Left cardiac atrium (tissue), 4 donors: ENCODE results near the gene TNFSF18. TPM values are rescaled to one million over a fixed set of nuclear protein-coding genes. Genes with fewer than 3 reads are reported as not detected.
"Not testable (repeated sequence)": the region's sequence is repeated elsewhere in the genome, so short reads cannot be mapped to it uniquely, and the experiment has no call there.

Source experiments
- ATAC-seq, 2 donors: fragments of 200-7000 bp; cut with Tn5 transposase; one replicate each; pipeline ENCODE4 v1.9.1; 2020; ENCODE audit warnings: mild to moderate bottlenecking in 2 of 2, moderate library complexity in 2 of 2
- DNase-seq: peaks from one replicate; pipeline ENCODE4 v3.0.0-alpha.2; 2020
- intact Hi-C, 2 donors: fragments of 100-400 bp; cut with DNase I; formaldehyde crosslinking; loops; one replicate each; pipeline versions ENCODE4 v1.14.1 to v1.15.1; 2022 to 2023
- long read RNA-seq: library from polyadenylated mRNA; unstranded; transcript quantifications from one replicate; pipeline ENCODE4 v2.0.0, GENCODE V29; 2021
- total RNA-seq, 2 donors: library from RNA; stranded (reverse); fragmentation: NEBNext Ultra II Directional; extraction: Animal tissue kit (Norgen Biotek cat#: 25700); gene quantifications; one replicate each; pipeline ENCODE4 v1.2.1, GENCODE V29; 2021
- donor health status: DM: no; HTN: yes; CAD: no.
- donor health status: DM: no; HTN: yes; CAD: no; lungs with severe emphysema.
- donor health status: DM: yes; HTN: yes; CAD: no.
- donor health status: Dilated cardiomyopathy.

Gene TNFSF18
- under 1 TPM in 1 of 2 donors, not detected in 1; 0.15 TPM for total RNA-seq
- long read RNA-seq: 0 reads

GRCh38 chr1:173050865-173051264 is at the start of gene TNFSF18:
TNFSF18 (minus strand) TSS chr1:173050941; CDS start chr1:173050896, 45 bp downstream.
- intact Hi-C loops: no loop called here
- ATAC-seq (peak; percentile 34 to 74), DNase-seq (no peak)

GRCh38 chr1:173099166-173099565 is 48.4 kb upstream of the TNFSF18 start:
- ATAC-seq (no peak), DNase-seq (no peak)
- intact Hi-C loops: no loop called here

GRCh38 chr1:173098117-173098516 is 47.4 kb upstream of the TNFSF18 start:
- ATAC-seq (no peak), DNase-seq (no peak)
- intact Hi-C loops: no loop called here

DNA sequence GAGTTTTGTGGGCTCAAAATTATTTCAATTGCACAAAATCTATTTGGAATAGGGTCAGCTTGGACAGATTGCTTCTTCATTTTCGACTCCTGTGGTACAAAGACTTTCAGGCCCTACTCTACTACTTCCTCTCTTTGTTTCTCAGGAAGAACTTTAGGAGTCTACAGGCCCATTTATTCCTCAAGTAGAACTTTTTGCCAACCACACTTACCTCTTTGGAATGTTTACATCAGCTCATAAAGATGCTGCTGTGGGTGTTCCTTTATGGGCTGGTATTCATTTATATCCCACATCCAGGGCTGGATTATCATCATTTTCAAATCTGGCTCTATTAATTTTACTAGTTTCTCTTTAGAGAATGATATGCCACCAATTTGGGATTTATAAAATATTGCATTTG is 46.3 kb upstream of the TNFSF18 start:
- intact Hi-C loops: no loop called here
- DNase-seq (no peak), ATAC-seq (no peak)

DNA sequence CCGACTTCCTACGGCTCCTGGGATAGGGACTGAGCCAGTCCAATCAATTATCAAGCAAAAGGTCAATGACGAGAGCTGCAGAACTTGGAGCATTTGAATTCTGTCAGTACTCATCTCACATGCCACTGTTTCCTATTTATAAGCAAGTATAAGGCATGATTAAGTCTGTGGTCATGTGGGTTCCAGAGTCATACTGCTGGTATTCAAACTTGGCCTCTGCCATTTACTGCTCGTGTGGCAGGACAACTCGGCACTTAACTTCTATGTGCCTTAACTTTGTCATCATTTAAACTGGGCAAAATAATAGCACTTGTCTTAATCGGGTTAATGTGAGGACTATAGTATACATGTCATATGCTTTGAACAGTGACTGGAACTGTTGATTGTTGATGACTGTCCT is 44.9 kb upstream of the TNFSF18 start:
- intact Hi-C loops: no loop called here
- peak in 1 of 2 donors; percentile 53 for ATAC-seq
- no peak for DNase-seq

- intact Hi-C loops: no loop called here
- no peak for ATAC-seq
- no peak for DNase-seq
Measured at GRCh38 chr1:173094541-173094940, 43.8 kb upstream of the TNFSF18 start.

DNA sequence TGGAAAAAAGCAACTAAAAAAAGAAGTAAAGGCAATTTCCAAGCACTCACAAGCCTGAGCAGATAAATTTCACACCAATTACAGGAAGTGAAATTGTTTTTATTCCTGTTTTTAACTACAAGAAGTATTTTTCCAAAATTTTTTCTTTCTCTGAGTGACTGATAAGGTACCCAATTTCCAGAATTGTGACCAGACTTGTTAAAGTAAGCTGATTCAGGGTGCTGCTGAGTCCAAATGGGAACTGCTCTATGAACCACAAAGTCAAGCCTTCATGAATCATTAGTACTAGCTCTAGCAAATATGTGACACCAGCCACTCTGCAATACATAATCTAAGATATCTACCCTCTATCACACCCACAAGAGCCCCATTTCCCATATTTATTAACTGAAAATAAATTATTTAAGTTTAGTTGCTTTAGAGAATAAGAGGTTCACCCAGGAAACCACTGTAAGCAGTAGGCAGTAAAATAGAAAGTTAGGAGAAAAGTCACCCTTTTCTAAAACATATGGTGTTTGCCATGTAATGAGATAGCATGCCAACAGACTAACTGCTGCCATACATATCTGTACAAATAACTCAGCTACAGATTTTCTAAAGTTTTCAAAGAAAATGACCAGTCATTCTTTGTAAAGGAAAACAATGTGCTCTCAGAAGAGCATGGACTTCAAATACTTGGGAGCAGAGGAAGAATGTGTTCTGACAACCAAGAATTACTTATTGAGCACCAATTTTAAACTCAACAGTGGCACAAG is 43.1 kb upstream of the TNFSF18 start:
- ATAC-seq (no peak), DNase-seq (no peak)
- intact Hi-C loops: no loop called here

- no peak for ATAC-seq
- no peak for DNase-seq
- intact Hi-C loops: no loop called here
Measured at GRCh38 chr1:173084292-173084691, 33.6 kb upstream of the TNFSF18 start.

DNA sequence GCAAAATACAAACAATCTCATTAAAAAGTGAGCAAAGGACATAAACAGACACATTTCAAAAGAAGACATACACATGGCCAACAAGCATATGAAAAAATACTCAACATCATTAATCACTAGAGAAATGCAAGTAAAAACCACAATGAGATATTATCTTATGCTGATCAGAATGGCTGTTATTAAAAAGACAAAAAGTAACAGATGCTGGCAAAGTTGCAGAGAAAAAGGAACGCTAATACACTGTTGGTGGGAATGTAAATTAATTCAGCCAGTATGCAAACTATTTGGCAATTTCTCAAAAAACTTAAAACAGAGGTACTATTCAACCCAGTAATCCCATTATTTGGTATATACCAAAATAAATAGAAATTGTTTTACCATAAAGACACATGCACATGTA is 32.2 kb upstream of the TNFSF18 start:
- intact Hi-C loops: no loop called here
- ATAC-seq: no peak
- no peak for DNase-seq

DNA sequence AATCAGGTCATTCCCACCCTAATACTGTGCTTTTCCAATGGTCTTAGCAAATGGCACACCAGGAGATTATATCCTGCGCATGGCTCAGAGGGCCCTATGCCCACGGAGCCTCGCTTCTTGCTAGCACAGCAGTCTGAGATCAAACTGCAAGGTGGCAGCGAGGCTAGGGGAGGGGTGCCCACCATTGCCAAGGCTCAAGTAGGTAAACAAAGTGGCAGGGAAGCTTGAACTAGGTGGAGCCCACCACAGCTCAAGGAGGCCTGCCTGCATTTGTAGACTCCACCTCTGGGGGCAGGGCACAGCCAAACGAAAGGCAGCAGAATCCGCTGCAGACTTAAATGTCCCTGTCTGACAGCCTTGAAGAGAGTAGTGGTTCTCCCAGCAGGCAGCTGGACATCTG is 23.5 kb upstream of the TNFSF18 start:
- intact Hi-C loops, ATAC-seq: not testable (repeated sequence)

DNA sequence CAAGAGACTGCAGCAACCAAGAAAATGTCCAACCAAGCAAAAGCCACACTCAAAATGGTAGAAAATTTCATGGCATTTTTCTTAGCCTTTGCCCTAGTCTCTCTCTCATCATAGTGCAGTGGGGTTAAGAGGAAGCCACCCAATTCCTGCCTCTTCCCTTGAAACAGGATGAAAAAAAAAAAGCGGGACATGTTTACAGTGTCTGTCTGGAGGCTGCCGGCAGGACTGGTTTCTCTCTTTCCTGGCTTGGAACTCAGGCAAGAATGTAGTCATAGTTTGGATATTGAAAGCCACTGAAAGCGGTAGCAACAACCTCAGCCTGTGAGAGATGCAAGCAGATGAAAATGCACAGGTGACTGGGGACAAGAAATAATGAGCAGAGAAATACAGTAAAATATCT is 13.3 kb upstream of the TNFSF18 start:
- no peak for DNase-seq
- no peak for ATAC-seq
- intact Hi-C loops: no loop called here

More for the DNA sequence above, 23.5 kb upstream of the TNFSF18 start:
- not testable (repeated sequence) for DNase-seq

DNA sequence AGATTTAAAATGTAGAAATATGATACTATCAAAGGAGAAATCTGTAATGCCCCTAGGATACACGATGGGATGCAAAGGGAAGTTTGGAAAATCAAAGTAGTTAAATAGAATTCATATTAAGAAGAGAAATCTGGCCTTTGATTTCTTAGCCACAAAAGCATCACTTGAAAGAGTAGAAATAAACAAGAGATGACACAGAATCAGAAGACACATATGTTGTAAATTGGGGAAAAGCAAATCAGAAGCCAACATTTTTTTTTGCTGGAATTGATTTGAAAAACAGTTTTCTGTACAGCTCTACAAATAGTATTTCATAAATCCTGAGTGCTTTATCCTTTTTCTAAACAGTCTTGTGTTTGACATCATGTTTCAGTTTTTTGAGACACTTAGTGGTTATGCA is 12.4 kb upstream of the TNFSF18 start:
- intact Hi-C loops: no loop called here
- DNase-seq: no peak
- ATAC-seq: no peak

GRCh38 chr1:173062150-173062938 is 11.6 kb upstream of the TNFSF18 start:
- DNase-seq: no peak
- ATAC-seq: peak in 1 of 2 donors; percentile 60
- intact Hi-C loops: no loop called here

- ATAC-seq (no peak), DNase-seq (no peak)
- intact Hi-C loops: no loop called here
Measured at GRCh38 chr1:173058556-173058955, 7.8 kb upstream of the TNFSF18 start.

- DNase-seq (no peak), ATAC-seq (no peak)
- intact Hi-C loops: no loop called here
Measured at GRCh38 chr1:173057984-173058383, 7.2 kb upstream of the TNFSF18 start.

- intact Hi-C loops: no loop called here
- ATAC-seq: no peak
- no peak for DNase-seq
Measured at GRCh38 chr1:173056365-173056764, 5.6 kb upstream of the TNFSF18 start.

DNA sequence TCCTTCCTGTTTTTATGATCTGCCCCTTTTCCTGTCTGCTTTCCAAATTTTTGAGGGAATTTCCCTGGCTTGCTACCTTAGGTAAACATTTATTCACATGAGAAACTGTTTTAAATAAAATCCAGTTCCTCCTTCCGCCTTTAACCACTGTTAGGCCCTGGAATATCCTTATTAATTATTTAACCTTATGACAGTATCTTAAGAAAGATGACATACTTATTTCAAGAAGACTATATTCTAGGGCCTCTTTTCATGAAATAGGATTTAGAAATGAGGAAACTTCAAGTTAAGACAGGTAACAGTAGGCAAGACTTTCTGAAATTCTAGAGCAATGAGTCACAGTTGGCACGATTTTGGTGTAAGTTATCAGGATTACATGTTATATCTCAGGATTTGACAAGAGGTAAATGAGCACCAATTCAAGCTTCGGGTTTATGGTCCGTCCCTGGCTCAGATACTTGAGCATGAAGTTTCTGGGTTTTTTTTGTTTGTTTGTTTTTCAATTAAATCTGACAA is 2.0 kb upstream of the TNFSF18 start:
- intact Hi-C loops: no loop called here

DNA sequence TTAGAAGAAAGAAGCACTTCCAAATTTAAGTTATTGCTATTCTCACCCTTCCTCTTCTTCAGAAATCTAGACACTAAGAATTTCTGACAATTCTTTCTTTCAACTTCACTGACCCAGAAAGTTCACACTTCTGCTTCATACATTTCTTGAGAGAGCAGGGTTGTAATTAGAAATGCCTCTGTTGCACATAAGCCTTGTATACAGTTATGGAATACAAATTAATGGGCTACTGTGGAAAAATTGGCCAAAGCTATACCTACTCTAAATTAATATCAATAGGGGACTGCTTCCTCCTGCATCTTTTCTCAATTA is 1.5 kb downstream of the TNFSF18 start:
- no peak for ATAC-seq
- DNase-seq: no peak
- intact Hi-C loops: no loop called here

More for the DNA sequence above, 2.0 kb upstream of the TNFSF18 start:
- ATAC-seq (peak in 1 of 2 donors; percentile 54), DNase-seq (no peak)

GRCh38 chr1:173048621-173049321 is 2.0 kb downstream of the TNFSF18 start:
- intact Hi-C loops: no loop called here
- ATAC-seq: no peak
- DNase-seq: no peak

- intact Hi-C loops: no loop called here
- ATAC-seq (no peak), DNase-seq (no peak)
Measured at GRCh38 chr1:173044656-173045055, 6.1 kb downstream of the TNFSF18 start.
